Epidermal melanocyte (primary cell): ENCODE results near the gene AMN.
"Not testable (repeated sequence)": the region's sequence is repeated elsewhere in the genome, so short reads cannot be mapped to it uniquely, and the experiment has no call there.

ENCODE experiments used
- DNase-seq: peaks from one replicate; pipeline ENCODE4 v3.0.0; 2011; ENCODE audit warnings: low spot score; ENCODE audit not compliant: insufficient read length

Gene AMN

GRCh38 chr14:102922490-102923200 is at the start of gene AMN:
TSS of gene AMN (plus strand) at chr14:102922663. CDS start at chr14:102922689, 26 bp downstream.
- no peak for DNase-seq

- DNase-seq = no peak
These were observed 49.3 kb upstream of the AMN start for GRCh38 chr14:102873131-102873530.

GRCh38 chr14:102873546-102874061 is 48.9 kb upstream of the AMN start:
- no peak for DNase-seq

GRCh38 chr14:102875652-102876051 is 46.8 kb upstream of the AMN start:
- no peak for DNase-seq

GRCh38 chr14:102877511-102877910 is 45.0 kb upstream of the AMN start:
- not testable (repeated sequence) for DNase-seq

GRCh38 chr14:102878174-102878969 is 44.1 kb upstream of the AMN start:
- DNase-seq = no peak

- no peak for DNase-seq
These were observed 43.4 kb upstream of the AMN start for GRCh38 chr14:102878970-102879460.

- no peak for DNase-seq
These were observed 40.1 kb upstream of the AMN start for GRCh38 chr14:102882226-102882906.

GRCh38 chr14:102883089-102883541 is 39.3 kb upstream of the AMN start:
- no peak for DNase-seq

- DNase-seq = no peak
These were observed 38.9 kb upstream of the AMN start for GRCh38 chr14:102883554-102883953.

- DNase-seq = no peak
These were observed 36.6 kb upstream of the AMN start for GRCh38 chr14:102885737-102886447.

GRCh38 chr14:102888748-102889147 is 33.7 kb upstream of the AMN start:
- no peak for DNase-seq

GRCh38 chr14:102889615-102890014 is 32.8 kb upstream of the AMN start:
- no peak for DNase-seq

GRCh38 chr14:102891111-102891510 is 31.4 kb upstream of the AMN start:
- DNase-seq = no peak

- DNase-seq = no peak
These were observed 30.9 kb upstream of the AMN start for GRCh38 chr14:102891556-102891955.

- DNase-seq = no peak
These were observed 29.8 kb upstream of the AMN start for GRCh38 chr14:102892651-102893050.

GRCh38 chr14:102893452-102893851 is 29.0 kb upstream of the AMN start:
- peak; percentile 95 for DNase-seq

GRCh38 chr14:102896735-102897134 is 25.7 kb upstream of the AMN start:
- DNase-seq = not testable (repeated sequence)

- no peak for DNase-seq
These were observed 25.0 kb upstream of the AMN start for GRCh38 chr14:102897299-102898027.

GRCh38 chr14:102898298-102898697 is 24.2 kb upstream of the AMN start:
- no peak for DNase-seq
